ENCODE results near the gene ZFP1.

DNA sequence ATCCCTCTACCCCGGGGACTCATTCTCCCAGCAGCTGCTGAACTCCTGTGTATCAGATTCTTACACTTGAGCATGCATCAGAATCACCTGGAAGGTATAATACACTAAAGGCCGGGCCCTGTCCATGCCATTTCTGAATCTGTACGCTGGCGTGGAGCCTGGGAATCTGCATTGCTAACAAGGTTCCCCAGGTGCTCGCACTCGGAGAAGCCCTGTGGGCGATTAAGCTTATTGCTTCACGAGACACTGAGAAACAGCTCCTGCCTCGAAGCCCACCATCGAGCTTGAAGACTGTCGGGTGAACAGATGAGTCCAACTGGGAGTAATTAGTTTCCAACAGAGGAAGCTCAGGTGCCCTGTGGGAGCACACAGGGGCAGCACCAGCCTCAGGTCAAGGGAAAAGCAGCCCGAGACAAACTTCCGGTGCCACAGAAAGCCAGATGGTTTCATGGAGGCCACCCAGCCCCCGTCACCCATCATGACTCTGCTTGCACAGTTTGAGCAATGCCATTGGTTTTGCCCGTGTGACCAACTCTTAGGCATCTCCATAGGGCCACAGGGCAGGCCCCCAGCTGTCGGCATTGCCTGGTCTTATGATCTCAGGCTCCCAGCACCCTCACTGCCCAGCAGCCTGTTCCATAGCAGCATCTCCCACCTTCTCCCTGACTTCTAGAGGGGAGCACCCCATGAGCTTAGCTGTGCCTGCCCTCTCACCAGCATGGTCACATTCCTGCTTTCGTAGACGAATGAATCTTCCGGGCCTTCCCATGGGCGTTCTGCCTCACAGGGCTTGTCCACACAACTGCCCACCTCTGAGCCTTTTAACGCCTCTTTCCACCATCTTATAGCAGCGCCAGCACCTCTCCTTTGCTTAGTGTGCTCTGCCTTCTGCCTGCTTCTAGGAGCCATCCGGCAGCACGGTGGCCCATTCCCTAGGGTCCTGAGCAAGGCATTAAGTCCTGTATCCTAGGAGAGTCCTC, 47.8 kb downstream of the ZFP1 start:
- TF ChIP-seq ESRRA (CRISPR knock-in tag; IDR thresholded peaks at IDR 0.05; ENCODE audit: borderline replicate concordance) = no peak
- TF ChIP-seq, protein P1, sequence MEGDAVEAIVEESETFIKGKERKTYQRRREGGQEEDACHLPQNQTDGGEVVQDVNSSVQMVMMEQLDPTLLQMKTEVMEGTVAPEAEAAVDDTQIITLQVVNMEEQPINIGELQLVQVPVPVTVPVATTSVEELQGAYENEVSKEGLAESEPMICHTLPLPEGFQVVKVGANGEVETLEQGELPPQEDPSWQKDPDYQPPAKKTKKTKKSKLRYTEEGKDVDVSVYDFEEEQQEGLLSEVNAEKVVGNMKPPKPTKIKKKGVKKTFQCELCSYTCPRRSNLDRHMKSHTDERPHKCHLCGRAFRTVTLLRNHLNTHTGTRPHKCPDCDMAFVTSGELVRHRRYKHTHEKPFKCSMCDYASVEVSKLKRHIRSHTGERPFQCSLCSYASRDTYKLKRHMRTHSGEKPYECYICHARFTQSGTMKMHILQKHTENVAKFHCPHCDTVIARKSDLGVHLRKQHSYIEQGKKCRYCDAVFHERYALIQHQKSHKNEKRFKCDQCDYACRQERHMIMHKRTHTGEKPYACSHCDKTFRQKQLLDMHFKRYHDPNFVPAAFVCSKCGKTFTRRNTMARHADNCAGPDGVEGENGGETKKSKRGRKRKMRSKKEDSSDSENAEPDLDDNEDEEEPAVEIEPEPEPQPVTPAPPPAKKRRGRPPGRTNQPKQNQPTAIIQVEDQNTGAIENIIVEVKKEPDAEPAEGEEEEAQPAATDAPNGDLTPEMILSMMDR (IDR thresholded peaks at IDR 0.05) = no peak
- no peak for TF ChIP-seq ATF1 (CRISPR knock-in tag; IDR thresholded peaks at IDR 0.05)
- no peak for TF ChIP-seq JUN (CRISPR knock-in tag; IDR thresholded peaks at IDR 0.05)
- TF ChIP-seq, protein P2, sequence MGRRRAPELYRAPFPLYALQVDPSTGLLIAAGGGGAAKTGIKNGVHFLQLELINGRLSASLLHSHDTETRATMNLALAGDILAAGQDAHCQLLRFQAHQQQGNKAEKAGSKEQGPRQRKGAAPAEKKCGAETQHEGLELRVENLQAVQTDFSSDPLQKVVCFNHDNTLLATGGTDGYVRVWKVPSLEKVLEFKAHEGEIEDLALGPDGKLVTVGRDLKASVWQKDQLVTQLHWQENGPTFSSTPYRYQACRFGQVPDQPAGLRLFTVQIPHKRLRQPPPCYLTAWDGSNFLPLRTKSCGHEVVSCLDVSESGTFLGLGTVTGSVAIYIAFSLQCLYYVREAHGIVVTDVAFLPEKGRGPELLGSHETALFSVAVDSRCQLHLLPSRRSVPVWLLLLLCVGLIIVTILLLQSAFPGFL (CRISPR knock-in tag; IDR thresholded peaks at IDR 0.05; ENCODE audit: borderline replicate concordance) = no peak
- no peak for TF ChIP-seq CREB1 (CRISPR knock-in tag; IDR thresholded peaks at IDR 0.05)
- TF ChIP-seq, protein P3, sequence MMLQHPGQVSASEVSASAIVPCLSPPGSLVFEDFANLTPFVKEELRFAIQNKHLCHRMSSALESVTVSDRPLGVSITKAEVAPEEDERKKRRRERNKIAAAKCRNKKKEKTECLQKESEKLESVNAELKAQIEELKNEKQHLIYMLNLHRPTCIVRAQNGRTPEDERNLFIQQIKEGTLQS (CRISPR knock-in tag; conservative IDR thresholded peaks at IDR 0.05) = no peak
- TF ChIP-seq, protein P4, sequence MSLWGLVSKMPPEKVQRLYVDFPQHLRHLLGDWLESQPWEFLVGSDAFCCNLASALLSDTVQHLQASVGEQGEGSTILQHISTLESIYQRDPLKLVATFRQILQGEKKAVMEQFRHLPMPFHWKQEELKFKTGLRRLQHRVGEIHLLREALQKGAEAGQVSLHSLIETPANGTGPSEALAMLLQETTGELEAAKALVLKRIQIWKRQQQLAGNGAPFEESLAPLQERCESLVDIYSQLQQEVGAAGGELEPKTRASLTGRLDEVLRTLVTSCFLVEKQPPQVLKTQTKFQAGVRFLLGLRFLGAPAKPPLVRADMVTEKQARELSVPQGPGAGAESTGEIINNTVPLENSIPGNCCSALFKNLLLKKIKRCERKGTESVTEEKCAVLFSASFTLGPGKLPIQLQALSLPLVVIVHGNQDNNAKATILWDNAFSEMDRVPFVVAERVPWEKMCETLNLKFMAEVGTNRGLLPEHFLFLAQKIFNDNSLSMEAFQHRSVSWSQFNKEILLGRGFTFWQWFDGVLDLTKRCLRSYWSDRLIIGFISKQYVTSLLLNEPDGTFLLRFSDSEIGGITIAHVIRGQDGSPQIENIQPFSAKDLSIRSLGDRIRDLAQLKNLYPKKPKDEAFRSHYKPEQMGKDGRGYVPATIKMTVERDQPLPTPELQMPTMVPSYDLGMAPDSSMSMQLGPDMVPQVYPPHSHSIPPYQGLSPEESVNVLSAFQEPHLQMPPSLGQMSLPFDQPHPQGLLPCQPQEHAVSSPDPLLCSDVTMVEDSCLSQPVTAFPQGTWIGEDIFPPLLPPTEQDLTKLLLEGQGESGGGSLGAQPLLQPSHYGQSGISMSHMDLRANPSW (CRISPR knock-in tag; conservative IDR thresholded peaks at IDR 0.05; ENCODE audit: low read depth) = no peak
- no peak for TF ChIP-seq ETV6 (CRISPR knock-in tag; IDR thresholded peaks at IDR 0.05)
- TF ChIP-seq CBFB (CRISPR knock-in tag; IDR thresholded peaks at IDR 0.05; ENCODE audit: low read depth) = no peak
